Amygdala (tissue), 56 donors: Measurements from ENCODE around the gene MYCBPAP.

Source experiments
- DNase-seq, 56 donors: peaks; one replicate each; lab custom pipeline; 2025; lab: John Stamatoyannopoulos, UW

Gene MYCBPAP

GRCh38 chr17:50514388-50514787, 6.1 kb downstream of the MYCBPAP start:
- DNase-seq, result no peak

- peak in 1 of 56 donors; percentile 3 for DNase-seq
Measured at GRCh38 chr17:50514936-50515702, 6.9 kb downstream of the MYCBPAP start.

GRCh38 chr17:50517011-50517410, 8.8 kb downstream of the MYCBPAP start:
- no peak for DNase-seq

GRCh38 chr17:50517504-50518383, 9.5 kb downstream of the MYCBPAP start:
- no peak for DNase-seq

GRCh38 chr17:50518384-50519023, 10.3 kb downstream of the MYCBPAP start:
- DNase-seq, result no peak

GRCh38 chr17:50519141-50519834, 11.0 kb downstream of the MYCBPAP start:
- no peak for DNase-seq

GRCh38 chr17:50520483-50520882, 12.2 kb downstream of the MYCBPAP start:
- no peak for DNase-seq

- no peak for DNase-seq
Measured at GRCh38 chr17:50521514-50521913, 13.3 kb downstream of the MYCBPAP start.

- DNase-seq, result no peak
Measured at GRCh38 chr17:50522766-50523165, 14.5 kb downstream of the MYCBPAP start.

GRCh38 chr17:50523208-50523607, 15.0 kb downstream of the MYCBPAP start:
- DNase-seq, result no peak

GRCh38 chr17:50524838-50525237, 16.6 kb downstream of the MYCBPAP start:
- DNase-seq, result no peak

- no peak for DNase-seq
Measured at GRCh38 chr17:50527155-50527762, 19.0 kb downstream of the MYCBPAP start.

- no peak for DNase-seq
Measured at GRCh38 chr17:50527949-50528474, 19.8 kb downstream of the MYCBPAP start.

- no peak for DNase-seq
Measured at GRCh38 chr17:50529849-50530248, 21.6 kb downstream of the MYCBPAP start.

- no peak for DNase-seq
Measured at GRCh38 chr17:50531428-50532025, 23.3 kb downstream of the MYCBPAP start.

GRCh38 chr17:50532452-50533024, 24.3 kb downstream of the MYCBPAP start, which contains the start of gene EPN3:
Gene EPN3 (plus strand): TSS chr17:50532735. CDS start chr17:50536557, 3,822 bp downstream.
- no peak for DNase-seq

- DNase-seq, result no peak
Measured at GRCh38 chr17:50533185-50533584, 24.9 kb downstream of the MYCBPAP start.

GRCh38 chr17:50533720-50534148, 25.5 kb downstream of the MYCBPAP start:
- DNase-seq, result peak in 22 of 56 donors; percentile 9 to 73 (median 23)
